ENCODE measurements around the gene BCAS3. TPM values are rescaled to one million over a fixed set of nuclear protein-coding genes. Genes with fewer than 3 reads are reported as not detected.

BCAS3 gene
- total RNA-seq, 1 donor from 2014 or later, result 14.5 TPM

DNA sequence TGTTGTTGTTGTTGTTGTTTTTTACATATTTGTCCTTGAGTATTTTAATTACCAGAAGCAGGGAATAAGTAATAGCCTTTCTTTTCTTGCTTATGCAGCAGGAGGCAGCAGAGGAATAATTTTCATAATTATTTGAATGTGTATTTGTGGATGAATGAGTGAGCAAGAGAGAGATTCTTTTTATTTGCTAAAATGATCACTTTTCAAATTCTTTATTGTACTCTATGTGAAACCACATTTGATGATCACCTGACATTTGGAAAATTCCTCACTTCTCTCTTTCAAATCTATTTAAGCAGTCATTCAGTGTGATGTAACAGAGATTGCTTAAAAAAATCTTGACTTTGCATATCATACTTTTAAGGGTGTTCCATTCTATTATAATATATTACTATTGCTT lies 223.6 kb downstream of the BCAS3 start:
- no peaks in the 10 kb centered on the region for H3K9me3 ChIP-seq (ENCODE audit: insufficient read depth, low read depth, low read length)
- peaks cover 7% of the 10 kb centered on the region for H3K4me1 ChIP-seq (ENCODE audit: insufficient read depth, low read length)
- no peak overlapping the region for H3K4me3 ChIP-seq (ENCODE audit: insufficient read depth, low read depth, low read length)
- H3K27ac Mint-ChIP-seq (ENCODE audit: unreplicated experiment), result no peak overlapping the region
- H3K4me1 Mint-ChIP-seq (ENCODE audit: low read depth, unreplicated experiment), result no peaks in the 10 kb centered on the region
- peak overlapping the region; percentile 12 for H3K9ac ChIP-seq (ENCODE audit: low read length)
- no peaks in the 10 kb centered on the region for H3K27me3 ChIP-seq (ENCODE audit: insufficient read depth, low read length)
- FAIRE-seq, result peak; percentile 52
- H3K27me3 Mint-ChIP-seq (ENCODE audit: low read depth, unreplicated experiment), result no peaks in the 10 kb centered on the region
- no peak overlapping the region for H2AFZ ChIP-seq (ENCODE audit: low read depth, low read length)
- no peaks in the 10 kb centered on the region for H3K79me2 ChIP-seq (ENCODE audit: insufficient read depth, low read length)
- no peaks in the 10 kb centered on the region for H3K36me3 Mint-ChIP-seq (ENCODE audit: low read depth, unreplicated experiment)
- TF ChIP-seq, protein P1, sequence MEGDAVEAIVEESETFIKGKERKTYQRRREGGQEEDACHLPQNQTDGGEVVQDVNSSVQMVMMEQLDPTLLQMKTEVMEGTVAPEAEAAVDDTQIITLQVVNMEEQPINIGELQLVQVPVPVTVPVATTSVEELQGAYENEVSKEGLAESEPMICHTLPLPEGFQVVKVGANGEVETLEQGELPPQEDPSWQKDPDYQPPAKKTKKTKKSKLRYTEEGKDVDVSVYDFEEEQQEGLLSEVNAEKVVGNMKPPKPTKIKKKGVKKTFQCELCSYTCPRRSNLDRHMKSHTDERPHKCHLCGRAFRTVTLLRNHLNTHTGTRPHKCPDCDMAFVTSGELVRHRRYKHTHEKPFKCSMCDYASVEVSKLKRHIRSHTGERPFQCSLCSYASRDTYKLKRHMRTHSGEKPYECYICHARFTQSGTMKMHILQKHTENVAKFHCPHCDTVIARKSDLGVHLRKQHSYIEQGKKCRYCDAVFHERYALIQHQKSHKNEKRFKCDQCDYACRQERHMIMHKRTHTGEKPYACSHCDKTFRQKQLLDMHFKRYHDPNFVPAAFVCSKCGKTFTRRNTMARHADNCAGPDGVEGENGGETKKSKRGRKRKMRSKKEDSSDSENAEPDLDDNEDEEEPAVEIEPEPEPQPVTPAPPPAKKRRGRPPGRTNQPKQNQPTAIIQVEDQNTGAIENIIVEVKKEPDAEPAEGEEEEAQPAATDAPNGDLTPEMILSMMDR (IDR thresholded peaks at IDR 0.05; ENCODE audit: insufficient read depth, low read depth, low read length), result no peak
- no peak for TF ChIP-seq EZH2 (IDR thresholded peaks at IDR 0.05; ENCODE audit: insufficient read depth, low read length)
- peaks cover 3% of the 10 kb centered on the region for H3K9me3 Mint-ChIP-seq (ENCODE audit: unreplicated experiment)
- no peaks in the 10 kb centered on the region for H3K36me3 ChIP-seq (ENCODE audit: insufficient read depth, low read length)
- H4K20me1 ChIP-seq (ENCODE audit: insufficient read depth, low read length), result no peaks in the 10 kb centered on the region
- H3K4me3 Mint-ChIP-seq (ENCODE audit: unreplicated experiment), result no peak overlapping the region
- peak; percentile 33 for DNase-seq (ENCODE audit: low read depth)
- H3K27ac ChIP-seq (ENCODE audit: low read depth, low read length), result peak overlapping the region; percentile 49
- H3K4me2 ChIP-seq (ENCODE audit: low read length), result peak overlapping the region; percentile 57

GRCh38 chr17:60901806-60902205 lies 224.2 kb downstream of the BCAS3 start:
- Histone ChIP-seq H3K27me3 (ENCODE audit: insufficient read depth, low read length) (no peaks in the 10 kb centered on the region), H3K4me1 (ENCODE audit: insufficient read depth, low read length) (peaks cover 7% of the 10 kb centered on the region), H3K9ac (ENCODE audit: low read length) (peak overlapping the region; percentile 63), H3K36me3 (ENCODE audit: insufficient read depth, low read length) (no peaks in the 10 kb centered on the region), H3K4me2 (ENCODE audit: low read length) (peak overlapping the region; percentile 57), H3K4me3 (ENCODE audit: insufficient read depth, low read depth, low read length) (no peak overlapping the region), H3K9me3 (ENCODE audit: insufficient read depth, low read depth, low read length) (no peaks in the 10 kb centered on the region), H3K27ac (ENCODE audit: low read depth, low read length) (peak overlapping the region; percentile 77), H3K79me2 (ENCODE audit: insufficient read depth, low read length) (no peaks in the 10 kb centered on the region), H2AFZ (ENCODE audit: low read depth, low read length) (no peak overlapping the region), H4K20me1 (ENCODE audit: insufficient read depth, low read length) (no peaks in the 10 kb centered on the region)
- FAIRE-seq (peak; percentile 84), DNase-seq (ENCODE audit: low read depth) (peak; percentile 85)
- Mint-ChIP-seq H3K9me3 (ENCODE audit: unreplicated experiment) (peaks cover under 1% of the 10 kb centered on the region), H3K27me3 (ENCODE audit: low read depth, unreplicated experiment) (no peaks in the 10 kb centered on the region), H3K4me3 (ENCODE audit: unreplicated experiment) (no peak overlapping the region), H3K36me3 (ENCODE audit: low read depth, unreplicated experiment) (no peaks in the 10 kb centered on the region), H3K4me1 (ENCODE audit: low read depth, unreplicated experiment) (no peaks in the 10 kb centered on the region), H3K27ac (ENCODE audit: unreplicated experiment) (no peak overlapping the region)
- no peak for TF ChIP-seq EZH2 (IDR thresholded peaks at IDR 0.05; ENCODE audit: insufficient read depth, low read length)
- TF ChIP-seq, protein P1 (IDR thresholded peaks at IDR 0.05; ENCODE audit: insufficient read depth, low read depth, low read length), result no peak

DNA sequence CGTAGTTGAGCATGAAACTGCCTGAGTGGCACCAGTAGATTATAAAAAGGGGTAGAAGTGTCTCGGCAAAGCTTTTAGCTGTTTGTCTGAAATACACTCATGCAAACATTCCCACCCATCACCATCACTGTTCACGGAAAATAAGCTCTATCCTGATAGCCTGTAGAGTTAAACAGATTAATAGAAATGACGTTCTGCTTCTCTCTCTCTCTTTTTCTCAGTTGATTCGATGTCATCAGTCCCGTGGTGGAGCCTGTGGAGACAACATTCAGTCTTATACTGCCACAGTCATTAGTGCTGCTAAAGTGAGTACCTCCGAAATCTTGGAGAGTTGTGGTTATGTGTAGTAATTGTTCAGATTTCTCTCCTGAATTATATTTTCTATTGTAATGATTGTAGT lies 224.7 kb downstream of the BCAS3 start:
- DNase-seq (ENCODE audit: low read depth), result peak; percentile 59
- H3K9me3 Mint-ChIP-seq (ENCODE audit: unreplicated experiment), result no peaks in the 10 kb centered on the region
- H3K36me3 ChIP-seq (ENCODE audit: insufficient read depth, low read length), result no peaks in the 10 kb centered on the region
- H3K4me3 Mint-ChIP-seq (ENCODE audit: unreplicated experiment), result no peak overlapping the region
- H3K27ac Mint-ChIP-seq (ENCODE audit: unreplicated experiment), result no peak overlapping the region
- H3K36me3 Mint-ChIP-seq (ENCODE audit: low read depth, unreplicated experiment), result no peaks in the 10 kb centered on the region
- no peaks in the 10 kb centered on the region for H4K20me1 ChIP-seq (ENCODE audit: insufficient read depth, low read length)
- no peaks in the 10 kb centered on the region for H3K4me1 Mint-ChIP-seq (ENCODE audit: low read depth, unreplicated experiment)
- no peak for FAIRE-seq
- H3K79me2 ChIP-seq (ENCODE audit: insufficient read depth, low read length), result no peaks in the 10 kb centered on the region
- no peak for TF ChIP-seq EZH2 (IDR thresholded peaks at IDR 0.05; ENCODE audit: insufficient read depth, low read length)
- TF ChIP-seq, protein P1 (IDR thresholded peaks at IDR 0.05; ENCODE audit: insufficient read depth, low read depth, low read length), result no peak
- no peaks in the 10 kb centered on the region for H3K27me3 ChIP-seq (ENCODE audit: insufficient read depth, low read length)
- peak overlapping the region; percentile 77 for H3K27ac ChIP-seq (ENCODE audit: low read depth, low read length)
- no peak overlapping the region for H2AFZ ChIP-seq (ENCODE audit: low read depth, low read length)
- H3K4me1 ChIP-seq (ENCODE audit: insufficient read depth, low read length), result peaks cover 7% of the 10 kb centered on the region
- H3K9ac ChIP-seq (ENCODE audit: low read length), result peak overlapping the region; percentile 63
- no peak overlapping the region for H3K4me3 ChIP-seq (ENCODE audit: insufficient read depth, low read depth, low read length)
- H3K27me3 Mint-ChIP-seq (ENCODE audit: low read depth, unreplicated experiment), result no peaks in the 10 kb centered on the region
- H3K4me2 ChIP-seq (ENCODE audit: low read length), result peak overlapping the region; percentile 57
- no peaks in the 10 kb centered on the region for H3K9me3 ChIP-seq (ENCODE audit: insufficient read depth, low read depth, low read length)
